ENCODE results near the gene MYO1H.

Gene MYO1H

GRCh38 chr12:109302358-109302757, 45.3 kb upstream of the MYO1H start:
- no peak for DNase-seq (ENCODE audit: low read depth in 1 of 2, low spot score in 1 of 2)
- H3K27ac ChIP-seq (replicated peaks) = no peak overlapping the region

GRCh38 chr12:109302770-109303169, 44.9 kb upstream of the MYO1H start:
- no peak for DNase-seq (ENCODE audit: low read depth in 1 of 2, low spot score in 1 of 2)
- Histone ChIP-seq H3K27me3 (ENCODE audit: insufficient read depth, poor library complexity, severe bottlenecking) (peaks cover 12% of the 10 kb centered on the region), H3K4me3 (replicated peaks; ENCODE audit: insufficient read depth, low read length) (no peak overlapping the region), H3K27ac (replicated peaks) (no peak overlapping the region)
- no peak for TF ChIP-seq POLR2AphosphoS5 (IDR thresholded peaks at IDR 0.05; ENCODE audit: low read depth)

More at GRCh38 chr12:109302358-109302757, 45.3 kb upstream of the MYO1H start:
- Histone ChIP-seq H3K4me3 (replicated peaks; ENCODE audit: insufficient read depth, low read length) (no peak overlapping the region), H3K27me3 (ENCODE audit: insufficient read depth, poor library complexity, severe bottlenecking) (peaks cover 8% of the 10 kb centered on the region)
- TF ChIP-seq GABPA (IDR thresholded peaks at IDR 0.05; ENCODE audit: low read depth) (no peak), POLR2AphosphoS5 (IDR thresholded peaks at IDR 0.05; ENCODE audit: low read depth) (no peak), CTCF (IDR thresholded peaks at IDR 0.05; ENCODE audit: insufficient read depth, low read length) (no peak), REST (IDR thresholded peaks at IDR 0.05; ENCODE audit: insufficient replicate concordance, low read depth) (no peak), SPI1 (IDR thresholded peaks at IDR 0.05; ENCODE audit: borderline replicate concordance, low read depth) (no peak)

GRCh38 chr12:109304485-109304884, 43.2 kb upstream of the MYO1H start:
- peaks cover 26% of the 10 kb centered on the region for H3K27me3 ChIP-seq (ENCODE audit: insufficient read depth, poor library complexity, severe bottlenecking)
- no peak for DNase-seq (ENCODE audit: low read depth in 1 of 2, low spot score in 1 of 2)
- TF ChIP-seq REST (IDR thresholded peaks at IDR 0.05; ENCODE audit: insufficient replicate concordance, low read depth) = no peak

GRCh38 chr12:109305547-109305946, 42.2 kb upstream of the MYO1H start:
- Histone ChIP-seq H3K27ac (replicated peaks) (no peak overlapping the region), H3K27me3 (ENCODE audit: insufficient read depth, poor library complexity, severe bottlenecking) (peaks cover 32% of the 10 kb centered on the region), H3K4me3 (replicated peaks; ENCODE audit: insufficient read depth, low read length) (no peak overlapping the region)
- DNase-seq (ENCODE audit: low read depth in 1 of 2, low spot score in 1 of 2) = no peak
- TF ChIP-seq CTCF (IDR thresholded peaks at IDR 0.05; ENCODE audit: insufficient read depth, low read length) (no peak), GABPA (IDR thresholded peaks at IDR 0.05; ENCODE audit: low read depth) (no peak), SPI1 (IDR thresholded peaks at IDR 0.05; ENCODE audit: borderline replicate concordance, low read depth) (no peak), REST (IDR thresholded peaks at IDR 0.05; ENCODE audit: insufficient replicate concordance, low read depth) (no peak), POLR2AphosphoS5 (IDR thresholded peaks at IDR 0.05; ENCODE audit: low read depth) (no peak)

More at GRCh38 chr12:109304485-109304884, 43.2 kb upstream of the MYO1H start:
- Histone ChIP-seq H3K27ac (replicated peaks) (no peak overlapping the region), H3K4me3 (replicated peaks; ENCODE audit: insufficient read depth, low read length) (no peak overlapping the region)
